Choroid plexus epithelial cell (primary cell): ENCODE measurements around the gene MRPL27.

Experiments
- DNase-seq: peaks from one replicate; pipeline ENCODE4 v3.0.0-alpha.2; 2010; ENCODE audit warnings: low read depth
- H3K4me3 ChIP-seq: 2 replicates; pipeline ENCODE4 v1.5.1; 2011; ENCODE audit warnings: low read depth, mild to moderate bottlenecking, control low read depth, low read length, moderate library complexity
- CTCF ChIP-seq: conservative IDR thresholded peaks from 2 replicates; pipeline ENCODE4 v1.5.1; 2011; ENCODE audit warnings: low read depth, mild to moderate bottlenecking, control low read depth, inconsistent platforms, low read length, moderate library complexity

Gene MRPL27

DNA sequence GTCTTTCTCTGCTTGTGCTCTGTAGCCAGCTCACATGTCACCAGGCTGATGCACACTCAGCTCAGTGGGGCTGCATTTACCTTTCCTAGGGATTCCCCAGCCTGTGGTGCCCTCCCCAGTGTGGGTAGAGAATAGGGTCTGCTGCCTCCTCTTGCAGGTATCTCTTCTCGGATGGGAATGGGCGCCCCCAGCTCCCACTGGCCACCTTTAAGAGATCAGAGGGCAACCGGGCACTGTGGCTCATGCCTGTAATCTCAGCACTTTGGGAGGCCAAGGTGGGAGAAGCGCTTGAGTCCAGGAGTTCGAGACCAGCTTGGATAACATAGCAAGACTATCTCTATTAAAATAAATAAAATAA lies 23.8 kb downstream of the MRPL27 start:
- no peak for DNase-seq
- no peak overlapping the region for H3K4me3 ChIP-seq
- TF ChIP-seq CTCF = no peak

GRCh38 chr17:50348522-50349242 lies 24.3 kb downstream of the MRPL27 start:
- peak; percentile 34 for DNase-seq
- H3K4me3 ChIP-seq = no peak overlapping the region
- no peak for TF ChIP-seq CTCF

DNA sequence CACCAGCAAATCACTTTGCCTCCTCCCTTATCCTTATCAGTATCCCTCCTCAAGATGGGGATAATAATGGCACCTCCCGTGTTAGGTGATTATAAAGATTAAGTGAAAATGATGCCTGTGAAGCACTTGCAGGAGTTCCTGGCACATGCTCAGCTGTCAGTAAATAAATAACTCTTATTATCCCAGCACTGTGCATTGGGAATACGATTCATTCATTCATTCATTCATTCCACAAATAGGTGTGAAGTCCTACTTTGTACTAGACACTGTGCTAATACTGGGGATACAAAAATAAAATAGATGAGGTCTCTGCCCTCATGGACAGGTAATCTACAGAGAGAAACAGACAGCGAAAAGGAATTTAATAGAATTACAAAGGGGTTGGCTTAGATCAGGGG lies 25.1 kb downstream of the MRPL27 start:
- no peak overlapping the region for H3K4me3 ChIP-seq
- no peak for DNase-seq
- TF ChIP-seq CTCF = no peak

DNA sequence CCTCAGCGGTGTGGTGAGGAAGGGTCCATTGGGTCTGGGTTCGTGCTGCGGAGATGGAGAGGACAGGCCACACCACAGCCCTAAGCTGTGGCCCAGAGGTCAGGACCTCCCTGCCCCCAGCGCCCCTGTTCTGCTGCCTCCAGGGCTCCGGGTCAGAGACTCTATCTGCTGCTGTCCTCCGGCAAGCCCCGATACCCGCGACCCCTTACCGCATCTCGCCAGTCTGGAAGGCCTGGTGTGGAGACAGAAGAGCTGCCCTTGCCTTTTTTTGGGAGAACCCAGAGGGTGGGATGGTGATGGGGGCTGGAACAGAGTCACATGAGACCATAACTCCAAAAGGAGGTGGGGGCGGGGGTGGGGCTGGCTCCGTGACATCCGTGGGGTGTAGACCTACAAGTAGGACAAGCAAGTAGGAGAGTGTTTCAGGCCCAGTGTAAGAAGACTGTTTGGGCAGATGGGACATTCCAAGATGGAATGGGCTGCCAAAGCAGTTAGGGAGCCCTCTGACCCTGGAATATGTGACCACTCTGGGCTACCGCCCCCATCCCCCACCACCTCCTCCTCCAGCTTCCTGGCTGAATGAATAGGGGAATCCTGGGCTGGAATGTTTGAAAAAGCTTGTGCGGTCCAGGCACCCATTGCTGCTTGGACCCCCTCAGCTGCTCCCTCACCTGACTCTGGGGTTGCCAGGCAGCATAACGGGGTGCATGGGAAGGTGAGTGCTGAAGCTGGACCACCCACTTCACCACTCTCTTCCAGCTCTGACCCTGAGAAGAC lies 25.7 kb downstream of the MRPL27 start:
- peak overlapping the region; percentile 85 for H3K4me3 ChIP-seq
- DNase-seq = no peak
- no peak for TF ChIP-seq CTCF

- H3K4me3 ChIP-seq = peak overlapping the region; percentile 85
- DNase-seq = no peak
- no peak for TF ChIP-seq CTCF
Measured at GRCh38 chr17:50346313-50347116, 26.5 kb downstream of the MRPL27 start.

GRCh38 chr17:50345432-50346312 lies 27.3 kb downstream of the MRPL27 start, which contains the start of gene XYLT2:
Gene XYLT2 (plus strand): TSS chr17:50346126. CDS start chr17:50346141, 15 bp downstream.
- DNase-seq = peak; percentile 80
- TF ChIP-seq CTCF = no peak
- H3K4me3 ChIP-seq = peak within 1 kb of the TSS; percentile 85
